ENCODE data around the gene HNMT.

Gene HNMT

DNA sequence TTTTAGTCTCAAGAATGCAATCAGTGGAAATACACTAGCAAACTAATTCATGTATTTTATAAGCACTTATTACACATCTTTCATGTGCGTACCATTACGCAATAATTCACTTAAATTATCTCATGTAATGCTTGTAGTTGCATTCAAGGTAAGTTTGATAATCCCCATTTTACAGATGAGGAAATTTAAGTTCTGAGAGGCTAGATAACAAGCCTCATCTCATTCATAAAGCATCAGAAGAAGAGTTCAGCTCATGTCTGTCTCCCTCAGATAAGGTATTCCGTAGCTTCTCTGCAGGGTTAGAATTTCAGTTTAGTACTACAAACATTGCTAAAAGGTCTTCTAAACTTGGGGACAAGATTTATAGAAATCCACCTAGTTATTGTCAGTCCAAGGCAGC lies 47.8 kb downstream of the HNMT start:
- DNase-seq (ENCODE audit: low read depth in 2 of 2), result no peak

DNA sequence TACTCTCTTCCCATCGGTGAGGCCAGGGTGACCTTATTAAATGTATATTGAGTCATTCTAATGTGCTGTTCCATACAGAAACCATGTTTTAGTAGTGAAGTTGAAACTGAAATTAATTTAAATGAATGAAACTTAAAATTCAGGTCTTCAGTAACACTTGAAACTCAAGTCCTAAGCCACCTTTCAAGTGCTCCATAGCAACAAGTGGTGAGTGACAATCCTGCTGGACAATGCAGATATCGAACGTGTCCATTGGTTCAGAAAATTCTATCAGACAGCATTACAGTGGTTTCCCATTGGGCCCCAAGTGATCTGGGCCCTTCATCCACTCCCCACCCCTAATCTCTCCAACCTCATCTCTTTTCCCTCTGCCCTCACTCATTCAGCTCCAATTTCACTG lies 48.7 kb downstream of the HNMT start:
- no peak for DNase-seq (ENCODE audit: low read depth in 2 of 2)

DNA sequence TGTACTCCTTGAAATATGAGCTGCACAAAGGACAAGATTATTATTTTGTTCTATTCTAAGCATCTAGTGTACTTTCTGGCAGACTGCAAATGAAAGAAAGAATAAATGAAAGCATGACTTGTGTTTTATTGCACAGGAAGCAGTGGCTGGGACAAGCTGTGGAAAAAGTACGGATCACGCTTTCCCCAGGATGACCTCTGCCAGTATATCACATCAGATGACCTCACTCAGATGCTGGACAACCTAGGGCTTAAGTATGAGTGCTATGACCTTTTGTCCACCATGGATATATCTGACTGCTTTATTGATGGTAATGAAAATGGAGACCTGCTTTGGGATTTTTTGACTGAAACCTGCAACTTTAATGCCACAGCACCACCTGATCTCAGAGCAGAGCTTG lies 49.4 kb downstream of the HNMT start:
- no peak for DNase-seq (ENCODE audit: low read depth in 2 of 2)

DNA sequence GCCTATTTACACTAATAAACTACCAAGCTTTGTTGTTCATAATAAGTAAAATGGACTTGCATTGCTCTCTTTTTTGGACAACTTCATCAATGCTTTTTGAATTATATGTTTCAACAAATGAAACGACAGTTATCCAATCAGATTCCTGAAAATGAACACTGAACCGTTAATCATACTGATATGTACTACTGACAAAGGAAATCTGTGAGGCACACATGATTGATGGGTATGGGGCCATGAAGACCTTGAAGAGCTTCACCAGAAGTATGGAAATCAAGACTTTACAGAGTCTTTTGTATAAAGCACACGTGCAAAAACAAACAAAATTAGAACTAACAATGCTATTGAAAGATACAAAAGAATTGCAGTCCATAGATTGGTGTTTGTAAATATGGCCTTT lies 51.2 kb downstream of the HNMT start:
- no peak for DNase-seq (ENCODE audit: low read depth in 2 of 2)

DNA sequence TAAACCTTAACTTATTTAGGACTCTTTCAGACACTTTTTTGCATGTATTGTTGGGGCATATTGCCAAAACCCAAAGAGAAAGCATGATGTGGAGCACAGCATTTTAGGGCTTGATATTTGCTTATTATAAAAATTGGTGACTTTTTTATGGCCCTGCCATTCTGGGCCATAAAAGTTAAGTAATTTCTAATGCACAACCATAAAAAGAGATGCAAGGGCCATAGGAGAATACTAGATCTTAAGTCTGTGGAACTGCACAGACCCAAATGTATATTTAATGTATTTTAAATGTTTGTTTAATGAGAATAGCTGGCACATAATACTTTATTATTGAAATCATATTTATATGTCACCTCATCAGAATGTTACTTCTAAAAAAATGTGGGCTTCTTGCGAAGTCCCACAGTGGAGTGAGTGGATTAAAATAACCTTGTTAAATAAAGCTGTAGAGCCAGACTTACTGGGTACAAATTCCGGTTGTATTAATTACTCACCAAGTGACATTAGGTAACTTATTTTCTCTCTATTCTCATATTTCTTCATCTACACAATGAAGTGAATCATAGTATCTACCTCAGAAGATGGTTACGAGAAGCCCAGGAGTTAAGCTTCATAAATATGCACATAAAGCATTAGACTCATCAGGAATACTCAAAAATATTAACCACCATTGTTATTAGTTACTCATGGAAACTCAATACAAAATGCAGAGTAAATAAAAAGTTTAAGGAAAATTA lies 52.2 kb downstream of the HNMT start:
- no peak for DNase-seq (ENCODE audit: low read depth in 2 of 2)

DNA sequence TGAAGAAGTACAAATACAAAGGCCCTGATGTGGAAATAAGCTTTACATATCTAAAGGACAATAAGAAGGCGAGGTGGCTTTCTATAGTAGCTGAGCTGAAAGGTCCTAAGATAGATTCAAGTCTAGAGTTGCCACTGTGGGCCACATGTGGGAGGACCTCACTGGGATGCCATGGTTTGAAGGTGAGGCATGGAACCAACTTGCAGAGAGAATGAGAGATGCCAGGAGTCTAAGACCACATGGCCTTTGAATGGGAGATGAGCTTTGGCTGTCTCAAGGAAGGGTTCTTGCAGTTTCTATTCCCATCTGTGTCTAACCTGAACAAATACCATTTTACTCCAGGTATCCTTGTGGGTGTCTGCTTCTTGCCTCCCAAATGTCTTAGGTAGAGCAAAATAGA lies 53.6 kb downstream of the HNMT start:
- no peak for DNase-seq (ENCODE audit: low read depth in 2 of 2)

DNA sequence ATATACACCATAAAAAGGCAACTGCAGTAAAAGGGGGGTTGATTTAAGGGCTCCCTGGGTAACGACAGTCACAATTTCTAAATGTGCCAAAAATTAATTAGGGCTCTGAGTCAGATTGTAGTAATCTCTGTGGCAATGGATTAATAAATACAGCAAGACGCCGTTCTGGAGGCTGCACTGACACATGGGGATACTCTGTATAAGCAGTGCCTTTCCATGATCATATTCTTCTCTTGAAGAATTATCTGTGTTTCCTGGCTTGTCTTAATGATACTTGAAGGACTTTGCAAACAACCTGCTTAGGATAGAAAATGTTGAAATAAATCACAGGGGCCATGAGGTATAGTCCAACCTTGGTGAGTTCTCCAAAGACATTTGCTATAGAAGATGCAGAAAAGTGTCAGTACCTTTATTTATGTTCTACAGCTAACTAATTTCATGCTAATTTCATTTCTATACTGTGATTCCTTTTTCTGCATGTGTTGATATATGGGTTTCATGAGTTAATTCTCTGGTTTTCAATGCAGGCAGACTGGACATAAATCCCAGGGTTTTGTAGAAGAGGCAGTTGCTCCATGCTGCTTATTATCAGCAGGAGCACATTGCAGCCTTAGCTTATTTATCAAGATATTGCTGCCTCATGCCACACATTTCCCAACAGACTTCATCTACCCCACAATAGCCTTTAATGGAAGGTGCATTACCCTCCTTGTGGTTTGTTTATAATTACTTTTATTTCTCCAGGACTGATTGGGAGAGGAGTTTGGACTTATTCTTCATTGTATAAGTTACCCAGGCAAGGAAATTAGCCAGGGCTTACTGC lies 54.8 kb downstream of the HNMT start:
- DNase-seq (ENCODE audit: low read depth in 2 of 2), result no peak

DNA sequence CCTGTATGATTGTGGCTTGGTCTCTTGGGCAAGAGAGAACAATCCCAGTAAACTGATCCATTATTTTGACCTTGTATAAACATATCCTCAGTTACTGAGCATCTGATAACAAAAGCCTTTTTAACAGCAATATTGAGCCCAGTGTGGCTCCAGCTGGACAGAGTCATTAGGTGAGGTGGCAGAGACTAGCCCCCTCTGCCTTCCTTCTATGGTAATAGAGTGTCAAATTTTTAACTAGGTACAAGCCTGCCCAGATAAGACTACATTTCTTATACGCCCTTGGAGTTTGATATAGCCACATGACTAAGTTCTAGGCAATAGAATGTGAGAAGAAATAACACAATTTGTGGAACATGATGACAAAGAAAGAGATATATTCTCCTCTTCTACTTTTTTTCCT lies 56.2 kb downstream of the HNMT start:
- no peak for DNase-seq (ENCODE audit: low read depth in 2 of 2)

DNA sequence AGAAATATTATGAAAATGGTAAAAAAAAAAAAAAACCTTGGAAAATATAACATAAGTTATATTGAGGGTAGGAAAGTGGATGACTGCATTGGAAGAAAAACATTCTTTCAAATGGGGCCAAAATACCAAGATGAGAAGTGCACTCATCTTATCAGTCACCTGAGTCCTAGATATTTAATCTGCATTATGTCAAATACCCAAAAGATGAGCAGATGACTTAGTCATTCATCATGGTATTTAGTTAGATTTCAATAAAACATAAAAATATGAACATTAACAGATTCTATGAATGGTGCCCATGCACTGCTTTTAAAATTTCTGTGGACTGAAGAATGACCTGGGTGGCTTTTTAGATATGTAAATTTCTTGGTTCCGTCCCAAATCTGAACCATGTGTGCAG lies 56.9 kb downstream of the HNMT start:
- no peak for DNase-seq (ENCODE audit: low read depth in 2 of 2)

DNA sequence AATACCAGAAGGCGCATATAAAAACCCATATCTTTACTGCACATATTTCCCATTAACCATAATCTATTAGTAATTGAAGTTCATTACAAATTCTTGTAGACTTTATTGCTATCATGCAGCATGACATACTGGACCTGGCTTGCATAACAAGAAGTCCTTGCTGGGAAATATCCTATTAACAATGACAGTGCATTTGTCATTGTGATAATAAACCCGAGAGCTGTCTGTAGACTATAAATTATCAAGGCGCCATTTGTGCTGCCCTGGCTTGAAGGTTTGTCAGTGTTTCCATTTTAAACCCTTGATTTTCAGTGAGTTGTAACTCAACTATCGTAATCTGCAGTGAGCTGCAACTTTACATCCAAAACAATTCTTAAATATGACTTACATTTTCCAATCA lies 59.0 kb downstream of the HNMT start:
- no peak for DNase-seq (ENCODE audit: low read depth in 2 of 2)

DNA sequence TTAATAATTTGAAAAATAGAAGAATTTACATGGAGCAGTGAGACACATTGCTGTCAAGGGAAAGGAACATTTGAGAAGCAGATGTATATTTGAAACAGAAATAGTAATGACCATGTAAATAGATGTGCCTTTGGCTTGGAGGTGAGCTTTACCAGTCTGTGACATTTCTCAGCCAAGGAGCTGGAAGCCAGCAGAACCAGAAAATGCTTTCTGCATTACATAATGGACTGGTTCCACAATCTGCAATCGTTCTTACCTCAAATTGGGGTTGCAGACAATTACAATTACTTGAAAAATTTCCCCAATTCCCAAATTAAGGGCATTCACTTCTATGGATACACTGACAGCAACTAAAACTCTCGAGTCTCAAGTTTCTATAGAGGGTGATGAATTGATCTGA lies 59.7 kb downstream of the HNMT start:
- DNase-seq (ENCODE audit: low read depth in 2 of 2), result no peak

DNA sequence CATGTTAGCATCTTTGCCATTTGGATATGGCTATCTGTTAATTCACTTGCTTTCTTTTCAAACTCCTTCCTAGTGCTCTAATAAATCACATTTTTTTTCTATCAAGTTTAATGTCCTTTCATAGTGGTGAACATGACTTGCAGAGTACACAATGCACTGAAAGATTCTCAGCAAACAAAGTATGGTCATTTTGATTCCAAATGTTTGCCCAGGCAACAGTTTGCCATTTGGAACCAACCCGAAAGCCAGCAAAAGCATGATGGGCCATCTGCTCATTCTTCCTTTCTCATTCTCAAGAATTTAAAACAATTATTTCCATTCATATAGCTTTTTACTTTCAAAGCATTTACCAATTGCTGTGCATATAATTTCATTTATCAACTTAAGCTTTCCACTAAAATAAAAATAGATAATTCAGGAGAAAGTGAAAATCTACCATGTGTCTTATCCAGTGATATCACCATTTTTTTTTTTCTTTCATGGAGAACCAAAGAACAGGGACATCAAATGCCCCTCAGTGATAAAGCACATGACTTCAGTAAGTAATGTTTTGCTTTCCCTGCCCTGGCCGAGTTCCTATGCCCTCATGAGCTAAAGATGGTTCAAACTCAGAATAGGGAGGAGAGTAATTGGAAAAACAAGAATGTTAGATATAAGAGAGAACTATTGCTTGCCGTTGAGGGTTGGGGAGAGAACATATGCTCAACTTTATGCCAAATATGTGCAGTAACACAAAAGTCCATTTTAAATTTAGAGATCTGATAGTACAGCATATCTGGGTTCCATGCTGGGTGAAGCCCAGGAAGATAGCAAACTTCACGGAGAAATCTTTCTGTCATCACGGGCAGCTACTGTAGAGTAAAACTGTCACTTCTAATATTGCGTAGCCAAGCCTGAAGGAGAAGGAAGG lies 62.1 kb downstream of the HNMT start:
- DNase-seq (ENCODE audit: low read depth in 2 of 2), result no peak

DNA sequence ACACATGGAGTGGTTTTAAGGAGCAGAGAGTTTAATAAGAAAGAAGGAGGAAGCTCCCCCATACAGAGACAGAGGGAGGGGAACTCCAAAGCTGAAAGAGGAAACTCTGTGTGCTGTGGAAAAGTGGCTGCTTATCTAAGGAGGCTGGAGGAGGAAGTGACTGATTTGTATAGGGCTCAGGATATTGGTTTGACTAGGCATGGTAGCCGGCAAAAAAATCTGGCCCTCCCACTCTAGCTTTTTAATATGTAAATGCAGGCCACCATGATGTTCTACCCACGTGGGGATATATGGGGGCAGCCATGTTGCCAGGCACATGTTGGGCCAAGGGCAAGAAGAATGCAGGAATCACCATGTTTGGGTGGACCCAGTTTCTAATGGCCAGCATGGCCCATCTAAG lies 64.3 kb downstream of the HNMT start:
- DNase-seq (ENCODE audit: low read depth in 2 of 2), result no peak

DNA sequence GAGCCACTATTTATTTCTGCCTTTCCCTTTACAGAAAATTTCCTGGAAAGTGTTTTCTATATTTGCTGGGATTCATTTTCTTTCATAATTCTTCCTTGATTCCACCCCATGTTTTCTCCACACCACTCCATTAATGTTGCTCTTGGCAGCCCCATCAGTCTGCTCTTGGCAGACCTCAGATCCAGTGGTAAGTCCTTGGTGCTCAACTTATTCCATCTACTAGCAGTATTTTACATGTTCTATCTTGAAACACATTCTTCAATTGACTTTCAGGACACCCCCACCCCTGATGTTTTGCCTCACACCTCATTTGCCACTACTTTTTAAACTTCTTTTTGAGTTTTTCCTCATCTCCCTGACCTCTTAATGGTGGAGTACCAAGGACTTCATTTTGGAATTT lies 65.0 kb downstream of the HNMT start:
- DNase-seq (ENCODE audit: low read depth in 2 of 2), result no peak

DNA sequence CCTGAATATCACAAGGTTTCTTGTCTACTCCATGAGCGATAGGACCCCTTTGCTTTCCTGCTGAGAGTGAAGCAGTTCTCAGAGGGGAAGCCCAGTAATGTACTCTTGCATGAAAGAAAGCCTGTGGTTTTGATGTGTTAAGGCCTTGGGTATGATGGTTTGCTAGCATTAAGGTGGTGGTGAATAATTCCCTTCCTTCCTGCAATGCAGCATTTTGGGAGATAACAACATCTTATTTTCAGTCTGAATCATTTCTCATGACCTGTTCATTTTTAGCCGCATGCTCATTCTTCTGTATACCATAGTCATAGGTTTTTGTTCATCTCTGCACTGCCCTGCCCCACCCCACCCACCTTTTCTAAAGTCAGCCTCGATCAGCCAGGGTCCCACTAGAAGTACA lies 66.2 kb downstream of the HNMT start:
- no peak for DNase-seq (ENCODE audit: low read depth in 2 of 2)

DNA sequence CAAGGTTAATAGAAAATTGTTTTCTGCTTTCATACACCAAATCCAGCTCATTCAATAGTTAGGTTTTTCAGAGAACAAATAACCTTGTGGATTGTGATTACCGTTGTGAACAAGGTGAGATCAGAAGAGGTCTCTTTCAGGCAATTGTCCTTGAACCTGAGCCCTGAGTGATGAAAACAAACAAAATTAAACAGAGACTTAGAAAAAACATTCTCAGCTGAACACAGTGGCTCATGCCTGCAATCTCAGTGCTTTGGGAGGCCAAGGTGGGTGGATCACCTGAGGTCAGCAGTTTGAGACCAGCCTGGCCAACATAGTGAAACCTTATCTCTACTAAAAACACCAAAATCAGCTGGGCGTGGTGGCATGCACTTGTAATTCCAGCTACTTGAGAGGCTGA lies 68.1 kb downstream of the HNMT start:
- DNase-seq (ENCODE audit: low read depth in 2 of 2), result no peak

DNA sequence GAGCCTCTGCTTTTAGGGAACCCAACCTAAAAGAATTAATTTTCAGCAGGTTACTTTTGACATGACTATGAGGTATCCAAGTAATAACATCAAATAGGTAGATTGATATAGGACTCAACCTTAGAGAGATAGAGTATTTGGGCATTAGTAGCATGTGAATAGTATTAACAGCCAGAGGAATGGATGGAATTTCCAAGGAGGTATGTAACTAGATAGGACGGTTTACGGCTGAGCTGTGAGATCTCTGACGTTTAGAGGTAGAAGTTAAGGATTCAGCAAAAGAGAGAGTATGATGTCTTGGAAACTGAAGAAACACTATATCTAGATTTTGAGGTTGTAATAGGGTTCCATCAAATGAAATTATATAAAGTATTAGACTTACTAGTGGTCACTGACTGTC lies 70.3 kb downstream of the HNMT start:
- no peak for DNase-seq (ENCODE audit: low read depth in 2 of 2)

DNA sequence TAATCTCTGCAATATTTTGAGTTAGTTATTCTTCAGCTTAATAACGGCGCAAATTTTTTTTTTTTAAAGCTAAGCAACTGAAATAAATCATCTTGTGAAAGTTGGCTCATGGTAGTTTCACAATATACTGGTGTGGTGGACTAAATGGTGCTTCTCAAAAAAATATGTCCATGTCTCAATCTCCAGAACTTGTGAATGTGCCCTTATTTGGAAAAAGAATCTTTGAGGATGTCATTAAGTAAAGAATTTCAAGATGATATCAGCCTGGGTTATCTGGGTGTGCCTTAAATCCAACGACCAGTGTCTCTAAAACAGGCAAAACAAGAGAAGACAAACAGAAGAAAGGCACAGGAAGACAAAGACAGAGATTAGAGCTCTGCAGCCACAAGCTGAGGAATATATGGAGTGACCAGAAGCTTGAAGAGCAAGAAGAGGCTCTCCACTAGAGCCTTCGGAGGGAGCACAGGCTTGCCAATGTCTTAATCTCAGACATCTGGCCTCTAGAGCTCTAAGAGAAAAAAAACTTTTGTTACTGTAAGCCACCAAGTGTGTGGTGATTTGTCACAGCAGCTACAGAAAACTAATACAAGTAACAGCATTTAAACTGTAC lies 71.4 kb downstream of the HNMT start:
- no peak for DNase-seq (ENCODE audit: low read depth in 2 of 2)

DNA sequence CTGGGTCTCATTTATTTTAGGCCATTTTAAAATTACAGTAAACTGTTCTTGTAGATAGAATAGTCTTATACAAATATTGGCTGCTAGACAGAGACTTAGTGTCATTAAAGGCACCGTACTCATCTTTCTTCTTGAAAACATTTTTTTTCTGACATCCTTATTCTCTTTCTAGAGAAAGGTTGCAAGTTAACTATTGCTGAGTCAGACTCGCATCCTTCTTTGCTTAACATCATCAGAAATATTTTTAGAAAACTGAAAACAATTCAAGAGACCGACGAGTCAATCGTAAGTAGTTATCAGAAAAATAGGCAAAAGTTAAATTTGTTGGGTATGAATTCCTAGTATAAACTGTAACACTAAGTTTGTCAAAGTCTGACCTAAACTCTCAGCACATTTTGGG lies 72.2 kb downstream of the HNMT start:
- no peak for DNase-seq (ENCODE audit: low read depth in 2 of 2)

DNA sequence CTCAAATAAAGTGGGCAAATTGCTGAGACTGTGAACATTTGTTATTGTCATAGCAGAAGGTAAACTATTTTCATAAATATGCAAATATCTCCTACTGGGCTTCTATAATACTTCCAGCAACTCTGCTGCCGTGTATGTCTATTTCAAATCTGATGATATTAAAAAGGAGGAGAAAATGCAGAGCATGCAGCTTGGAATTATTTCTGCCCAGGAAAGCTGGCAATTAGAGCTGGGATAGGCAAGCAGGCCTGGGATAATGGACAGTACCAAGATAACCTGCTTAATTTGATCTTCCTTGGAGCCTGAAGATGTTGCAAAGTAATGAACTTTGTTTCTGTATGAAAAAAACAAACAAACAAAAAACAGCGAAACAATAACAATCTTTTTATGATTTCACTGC lies 72.8 kb downstream of the HNMT start:
- no peak for DNase-seq (ENCODE audit: low read depth in 2 of 2)

DNA sequence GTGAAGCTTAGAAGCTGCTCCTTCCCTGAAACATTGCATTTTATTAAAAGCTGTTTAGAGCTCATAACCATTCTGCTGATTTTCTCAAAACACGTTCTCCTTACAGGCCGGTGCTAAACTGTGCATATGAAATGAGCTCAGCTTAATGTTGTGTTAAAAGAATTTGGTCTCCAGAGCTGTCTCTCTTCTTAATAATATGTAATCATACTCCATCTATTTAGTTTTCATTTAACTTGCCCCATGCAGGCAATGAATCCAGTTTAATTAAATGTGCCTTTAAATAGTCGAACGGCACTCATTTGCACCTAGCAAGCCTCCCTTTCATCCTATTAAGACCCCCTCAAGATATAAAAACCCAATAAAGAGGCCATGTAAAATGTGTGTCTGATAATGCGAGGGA lies 76.3 kb downstream of the HNMT start:
- no peak for DNase-seq (ENCODE audit: low read depth in 2 of 2)

DNA sequence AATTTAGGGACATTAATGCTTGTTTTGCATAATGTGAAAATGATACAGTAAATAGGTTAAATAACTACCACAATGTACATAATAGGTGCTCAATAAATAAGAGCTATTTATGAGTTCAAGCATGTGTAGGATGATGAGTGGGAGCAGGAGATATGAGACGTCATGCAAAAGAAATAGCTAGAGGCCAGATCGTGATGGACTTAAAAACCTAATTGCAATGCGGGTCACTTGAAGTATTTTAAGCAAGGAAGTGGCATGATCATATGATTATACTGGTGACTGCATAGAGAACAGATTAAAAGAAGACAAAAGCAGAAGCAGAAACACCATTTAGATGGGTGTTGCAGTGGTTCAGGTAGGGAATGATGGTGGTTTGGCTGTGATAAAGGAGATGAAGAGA lies 78.0 kb downstream of the HNMT start:
- no peak for DNase-seq (ENCODE audit: low read depth in 2 of 2)

Measured in stimulated activated CD4-positive, alpha-beta T cell treated with anti-CD3 and anti-CD28 coated beads, Interleukin-1b, Interleukin-23, amount 100 ng/mL, for 1 hour (primary cell).